H4 (cell line): ENCODE data around the gene EPM2A. TPM values are rescaled to one million over a fixed set of nuclear protein-coding genes. Genes with fewer than 3 reads are reported as not detected.

Experiments
- DNase-seq: peaks from one replicate; pipeline ENCODE4 v3.0.0-alpha.2; 2015; ENCODE audit warnings: low spot score
- total RNA-seq: library from RNA; depleted of rRNA; stranded (reverse); fragments of >200 nt; shearing (Covaris generic); gene quantifications from 2 replicates; pipeline ENCODE4 v1.2.3, GENCODE V29; 2014; rRNA removed

The EPM2A gene
- total RNA-seq, 1 experiment from 2014 or later, result 6.9 TPM

GRCh38 chr6:145603424-145603833, 131.9 kb downstream of the EPM2A start:
- DNase-seq, result no peak

GRCh38 chr6:145602726-145603326, 132.5 kb downstream of the EPM2A start:
- no peak for DNase-seq

DNA sequence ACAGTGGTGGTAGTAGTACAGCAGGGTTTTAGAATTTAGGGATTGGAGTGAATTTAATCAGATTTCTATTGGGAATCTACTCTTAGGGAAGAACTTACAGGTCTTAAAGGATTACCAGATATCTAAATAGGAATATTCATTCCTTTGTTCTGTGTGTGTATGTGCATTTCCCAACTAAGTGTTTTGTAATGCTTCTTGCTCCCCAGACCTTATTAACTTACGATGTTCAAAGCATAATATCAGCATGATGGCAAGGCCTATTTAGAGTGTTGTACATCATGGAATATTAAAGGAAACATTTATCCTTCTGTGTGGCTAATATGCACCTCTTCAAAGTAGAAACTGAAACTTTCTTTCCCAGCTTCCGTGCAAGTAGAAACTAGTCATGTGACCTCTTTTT, 133.9 kb downstream of the EPM2A start:
- no peak for DNase-seq

GRCh38 chr6:145600299-145600698, 135.0 kb downstream of the EPM2A start:
- DNase-seq, result no peak

DNA sequence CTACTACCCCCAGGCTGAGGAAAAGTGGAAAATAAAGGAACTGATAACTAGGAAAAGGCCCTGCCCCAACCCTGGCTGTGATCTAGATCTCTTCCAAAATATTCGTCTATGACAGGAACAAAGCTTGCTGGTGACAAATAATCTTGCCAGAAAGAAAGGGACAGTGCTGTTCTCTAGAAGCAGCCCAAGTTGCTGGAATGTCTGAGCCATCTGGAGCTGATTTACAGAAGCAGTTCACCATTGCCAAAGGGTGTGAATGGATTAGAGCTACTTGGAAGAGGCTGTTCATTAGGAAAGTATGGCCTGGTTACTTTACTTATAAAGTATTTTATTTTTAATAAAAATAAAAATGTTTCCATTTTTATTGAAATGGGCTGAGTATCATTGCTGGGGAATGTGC, 146.3 kb downstream of the EPM2A start:
- DNase-seq, result no peak

- DNase-seq, result no peak
Observed at GRCh38 chr6:145587334-145587733, 148.0 kb downstream of the EPM2A start.

GRCh38 chr6:145583753-145584152, 151.6 kb downstream of the EPM2A start:
- no peak for DNase-seq

Other genes starting within 250 kb of the EPM2A start
- 3.3 and 5.5 TPM in 2 replicates for gene FBXO30, start 79.3 kb upstream of the EPM2A start, total RNA-seq
- gene SHPRH, start 228.8 kb upstream of the EPM2A start, total RNA-seq, result 4.3 and 5.4 TPM in 2 replicates